ENCODE results near the gene PRDM13. TPM values are rescaled to one million over a fixed set of nuclear protein-coding genes. Genes with fewer than 3 reads are reported as not detected.

The PRDM13 gene
- total and polyA plus RNA-seq, 2 of the 8 experiments (the other 6 are each of a cell fraction or from before 2014, with no cell fraction given), result 0.05 to 0.09 TPM

- Histone ChIP-seq H2BK20ac (ENCODE audit: low read length) (no peak overlapping the region), H4K91ac (replicated peaks; ENCODE audit: insufficient read length, low read length) (no peak overlapping the region), H3K14ac (ENCODE audit: insufficient read length) (no peak overlapping the region), H3K27me3 (replicated peaks in 1 of 4; ENCODE audit: control insufficient read depth in 3 of 4, extremely low read depth in 1 of 4, insufficient read depth in 3 of 4, low read length in 3 of 4) (peaks cover 54 to 78% (median 63%) of the 10 kb centered on the region in 4 experiments), H2AK5ac (ENCODE audit: low read depth, low read length) (no peak overlapping the region), H3K36me3 (ENCODE audit: control insufficient read depth in 2 of 4, insufficient read depth in 4 of 4, low read length in 3 of 4) (no peaks in the 10 kb centered on the region), H3K4ac (replicated peaks; ENCODE audit: insufficient read length, low read depth, low read length) (no peak overlapping the region), H2AFZ (ENCODE audit: low read length) (peak overlapping the region; percentile 67; the same call in 1 of the 2 replicates), H3K18ac (ENCODE audit: extremely low read depth, low read length) (0 out of 2 replicates have a peak overlapping the region, but pooled peaks have one; percentile 19), H2BK12ac (ENCODE audit: low read depth, low read length) (no peak overlapping the region), H2BK5ac (ENCODE audit: low read depth, low read length) (no peak overlapping the region), H3K23ac (ENCODE audit: insufficient read length) (no peak overlapping the region), H4K8ac (ENCODE audit: extremely low read depth, insufficient read depth, low read length) (peak overlapping the region; percentile 53), H3K27ac (ENCODE audit: low read depth, low read length) (no peak overlapping the region), H3K4me2 (ENCODE audit: insufficient read depth in 1 of 2, low read depth in 2 of 2, low read length in 2 of 2) (peak overlapping the region; percentile 63 to 75), H3K4me1 (replicated peaks in 1 of 4; ENCODE audit: control insufficient read depth in 3 of 4, insufficient read depth in 4 of 4, low read length in 3 of 4) (peaks cover 0 to 9% (median 7%) of the 10 kb centered on the region in 4 experiments; a peak in 5 of 7 replicates), H3K23me2 (ENCODE audit: low read depth, low read length) (peaks cover 11% of the 10 kb centered on the region; the same call in 1 of the 2 replicates), H2BK120ac (replicated peaks; ENCODE audit: low read depth, low read length) (no peak overlapping the region), H3K79me2 (ENCODE audit: control insufficient read depth in 1 of 2, insufficient read depth in 2 of 2, low read length in 2 of 2) (no peaks in the 10 kb centered on the region), H3K4me3 (ENCODE audit: extremely low read depth in 1 of 4, insufficient read depth in 2 of 4, low read depth in 3 of 4, low read length in 4 of 4) (peak overlapping the region; percentile 36 to 58 (median 42)), H2BK15ac (ENCODE audit: low read length) (no peak overlapping the region), H4K20me1 (replicated peaks in 1 of 2; ENCODE audit: control insufficient read depth in 1 of 2, insufficient read depth in 2 of 2, low read length in 2 of 2) (peaks cover 0 to 4% of the 10 kb centered on the region in 2 experiments), H4K5ac (ENCODE audit: insufficient read length, low read depth, low read length) (no peak overlapping the region), H3K56ac (replicated peaks; ENCODE audit: insufficient read length, low read depth, low read length) (no peak overlapping the region), H3K9me3 (ENCODE audit: insufficient read depth in 2 of 2, low read depth in 1 of 2, low read length in 1 of 2) (no peaks in the 10 kb centered on the region), H3K9ac (replicated peaks in 1 of 4; ENCODE audit: extremely low read depth in 1 of 4, low read depth in 3 of 4, low read length in 3 of 4) (no peak overlapping the region), H3K79me1 (ENCODE audit: low read depth, low read length) (no peaks in the 10 kb centered on the region)
- ChIA-PET POLR2A (ENCODE audit: partially characterized antibody) (interaction anchor here (1.0 to 3.2 kb wide), 2 partner anchors 15 to 51 kb away, joined by 3 to 14 read pairs; partner anchors contain the start of gene CCNC), CTCF (ENCODE audit: partially characterized antibody) (interaction anchor here (1.0 to 2.0 kb wide), 7 partner anchors 9 to 813 kb away, joined by 3 to 10 read pairs (median 3); no protein-coding TSS in a partner anchor)
- FAIRE-seq, result peak; percentile 87
- WGBS, 2 experiments (ENCODE audit: extremely low coverage in 1 of 2, insufficient coverage in 1 of 2, insufficient read length in 1 of 2, insufficient replicate concordance in 2 of 2, low coverage in 1 of 2, low lambda C conversion rate in 2 of 2, missing lambda C conversion rate in 1 of 2), result 4% methylated on average over 59 of the region's 65 CpGs; no CpG with 5 or more reads in 1 of the 2 experiments
- DNase-seq (ENCODE audit: low read depth in 1 of 2, low spot score in 2 of 2), result peak in 1 of 2 experiments; percentile 87
- TF ChIP-seq MAX (IDR thresholded peaks at IDR 0.05), result peak; percentile 85
- peak; percentile 85 for TF ChIP-seq EZH2 (IDR thresholded peaks at IDR 0.05; ENCODE audit: low read depth, low read length, severe bottlenecking)
- TF ChIP-seq EGR1 (IDR thresholded peaks at IDR 0.05; ENCODE audit: borderline replicate concordance, low read depth, low read length), result no peak
- TF ChIP-seq POLR2A (IDR thresholded peaks at IDR 0.05; ENCODE audit: control extremely low read depth in 1 of 2, low read depth in 2 of 2, low read length in 2 of 2), result no peak
- TF ChIP-seq ATF2 (IDR thresholded peaks at IDR 0.05; ENCODE audit: low read length), result no peak
- TF ChIP-seq CHD2 (IDR thresholded peaks at IDR 0.05; ENCODE audit: low read length), result peak; percentile 79
- TF ChIP-seq SUZ12 (IDR thresholded peaks at IDR 0.05; ENCODE audit: low read length), result peak; percentile 83
- TF ChIP-seq SP2 (IDR thresholded peaks at IDR 0.05; ENCODE audit: low read length), result no peak; the same call in 1 of the 2 replicates
- TF ChIP-seq KDM4A (IDR thresholded peaks at IDR 0.05; ENCODE audit: low read depth, low read length, severe bottlenecking), result peak; percentile 98
Observed at GRCh38 chr6:99618649-99619408, 12.2 kb downstream of the PRDM13 start.
